ENCODE results near the gene CNTN5.

DNA sequence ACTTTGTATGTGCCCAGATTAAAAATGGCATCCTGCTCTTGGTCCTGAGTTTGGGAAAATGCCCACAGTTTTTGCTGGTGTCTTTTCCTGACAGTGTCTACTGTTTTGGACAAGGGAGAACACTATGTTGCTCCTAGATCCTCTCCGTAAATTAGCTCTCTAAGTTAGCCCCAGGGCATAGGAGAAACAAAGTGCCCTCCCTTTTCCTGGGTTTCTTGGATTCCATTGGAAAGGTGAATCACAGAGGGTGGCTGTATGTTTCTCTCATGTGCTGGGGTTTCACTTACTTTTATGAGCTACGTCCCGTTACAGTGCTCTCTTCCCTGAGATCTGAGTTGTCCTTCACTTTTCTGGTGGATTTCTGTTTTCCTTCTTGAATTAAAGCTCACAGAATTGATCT, 782.8 kb downstream of the CNTN5 start:
- TF ChIP-seq CTCF (IDR thresholded peaks at IDR 0.05 in 4 of 5, conservative IDR thresholded peaks at IDR 0.05 in 1 of 5), result no peak
- TF ChIP-seq POLR2A (IDR thresholded peaks at IDR 0.05), result no peak

Measured in gastrocnemius medialis (tissue), 4 donors.